Activated T-cell treated with anti-CD3 and anti-CD28 coated beads, Interleukin-2, amount 50 U/mL, for 72 hours (primary cell): ENCODE data around the gene RPTOR. TPM values are rescaled to one million over a fixed set of nuclear protein-coding genes. Genes with fewer than 3 reads are reported as not detected.

ENCODE experiments used
- ATAC-seq, 2 donors: fragments of 150-1000 bp; cut with Tn5 transposase; replicated peaks in 1 of 2; 2 replicates each; pipeline ENCODE4 v1.10.0; 2021; ENCODE audit warnings: moderate library complexity in 2 of 2, mild to moderate bottlenecking in 1 of 2
- DNase-seq, 2 donors: peaks; one replicate each; pipeline ENCODE4 v3.0.0; 2021 to 2022; ENCODE audit warnings: mixed read lengths in 1 of 2
- H3K27ac Mint-ChIP-seq: one replicate; pipeline ENCODE4 v1.8.0; 2022; ENCODE audit warnings: mild to moderate bottlenecking, moderate library complexity, mixed read lengths
- H3K27me3 Mint-ChIP-seq: one replicate; pipeline ENCODE4 v1.8.0; 2022; ENCODE audit warnings: low read depth, mixed read lengths
- H3K36me3 Mint-ChIP-seq, 2 donors: one replicate each; pipeline ENCODE4 v1.8.0; 2022; ENCODE audit warnings: mixed read lengths in 2 of 2, mild to moderate bottlenecking in 1 of 2; ENCODE audit not compliant: insufficient read depth in 2 of 2
- H3K4me1 Mint-ChIP-seq: one replicate; pipeline ENCODE4 v1.8.0; 2022; ENCODE audit warnings: low read depth, mixed read lengths
- H3K4me3 Mint-ChIP-seq, 2 donors: one replicate each; pipeline ENCODE4 v1.8.0; 2022; ENCODE audit warnings: mild to moderate bottlenecking in 2 of 2, mixed read lengths in 2 of 2, moderate library complexity in 2 of 2
- H3K9me3 Mint-ChIP-seq, 2 donors: one replicate each; pipeline ENCODE4 v1.8.0; 2022; ENCODE audit warnings: mixed read lengths in 2 of 2
- total RNA-seq, 2 donors: library from RNA; stranded (reverse); gene quantifications; one replicate each; pipeline ENCODE4 v1.2.3, GENCODE V29; 2022

The RPTOR gene
- total RNA-seq, 2 donors from 2014 or later = 50.8 to 62.0 TPM

DNA sequence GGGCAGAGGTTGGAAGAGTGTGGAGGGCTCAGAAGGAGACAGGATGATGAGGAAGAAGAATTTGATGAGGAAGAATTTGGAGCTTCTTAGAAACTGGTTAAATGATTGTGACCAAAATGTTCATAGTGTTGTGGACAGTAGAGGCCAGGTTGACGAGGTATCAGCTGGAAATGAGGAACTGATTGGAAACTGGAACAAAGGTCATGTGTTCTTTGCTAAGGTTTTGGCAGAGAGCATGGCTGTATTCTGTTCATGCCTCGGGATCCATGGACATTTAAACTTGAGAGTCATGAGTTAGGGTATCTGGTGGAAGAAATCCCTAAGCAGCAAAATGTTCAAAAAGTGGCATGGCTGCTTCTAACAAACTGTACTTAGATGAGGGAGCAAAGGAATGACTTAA is 466.3 kb downstream of the RPTOR start:
- peaks cover 8% of the 10 kb centered on the region in 2 donors for H3K36me3 Mint-ChIP-seq
- H3K4me1 Mint-ChIP-seq = no peaks in the 10 kb centered on the region
- no peak for DNase-seq
- H3K27me3 Mint-ChIP-seq = no peaks in the 10 kb centered on the region
- ATAC-seq = no peak
- H3K9me3 Mint-ChIP-seq = peaks cover 5 to 10% of the 10 kb centered on the region in 2 donors
- no peak overlapping the region for H3K4me3 Mint-ChIP-seq
- H3K27ac Mint-ChIP-seq = no peak overlapping the region

DNA sequence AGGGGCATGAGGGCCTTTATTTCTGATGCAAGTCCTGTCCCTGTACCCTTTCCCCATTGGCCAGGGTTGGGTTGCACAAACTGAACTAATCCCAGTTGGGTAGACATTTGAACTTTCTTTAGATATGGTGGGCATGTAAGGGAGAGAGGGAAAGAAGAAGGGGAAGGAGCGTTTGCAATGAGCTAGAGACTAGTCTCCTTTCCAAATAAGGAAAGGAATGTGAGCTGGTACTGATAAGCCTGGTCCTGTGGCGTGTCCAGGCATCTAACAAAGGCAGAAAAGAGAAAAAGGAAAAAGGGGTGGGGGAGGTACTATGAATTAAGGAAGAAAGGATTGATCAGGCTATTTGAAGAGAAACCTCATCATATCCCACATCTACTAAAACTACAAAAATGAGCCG is 467.3 kb downstream of the RPTOR start:
- Mint-ChIP-seq H3K27me3 (no peaks in the 10 kb centered on the region), H3K27ac (no peak overlapping the region), H3K4me3 (no peak overlapping the region), H3K9me3 (peaks cover 7 to 10% of the 10 kb centered on the region in 2 donors), H3K36me3 (peaks cover 10 to 16% of the 10 kb centered on the region in 2 donors), H3K4me1 (no peaks in the 10 kb centered on the region)
- DNase-seq (no peak), ATAC-seq (no peak)

GRCh38 chr17:81012574-81013447 is 468.2 kb downstream of the RPTOR start:
- ATAC-seq (no peak), DNase-seq (no peak)
- peaks cover 7 to 10% of the 10 kb centered on the region in 2 donors for H3K9me3 Mint-ChIP-seq
- H3K27me3 Mint-ChIP-seq = no peaks in the 10 kb centered on the region
- H3K4me1 Mint-ChIP-seq = peaks cover 4% of the 10 kb centered on the region
- H3K27ac Mint-ChIP-seq = peak overlapping the region; percentile 8
- H3K4me3 Mint-ChIP-seq = no peak overlapping the region
- H3K36me3 Mint-ChIP-seq = peaks cover 10 to 16% of the 10 kb centered on the region in 2 donors

DNA sequence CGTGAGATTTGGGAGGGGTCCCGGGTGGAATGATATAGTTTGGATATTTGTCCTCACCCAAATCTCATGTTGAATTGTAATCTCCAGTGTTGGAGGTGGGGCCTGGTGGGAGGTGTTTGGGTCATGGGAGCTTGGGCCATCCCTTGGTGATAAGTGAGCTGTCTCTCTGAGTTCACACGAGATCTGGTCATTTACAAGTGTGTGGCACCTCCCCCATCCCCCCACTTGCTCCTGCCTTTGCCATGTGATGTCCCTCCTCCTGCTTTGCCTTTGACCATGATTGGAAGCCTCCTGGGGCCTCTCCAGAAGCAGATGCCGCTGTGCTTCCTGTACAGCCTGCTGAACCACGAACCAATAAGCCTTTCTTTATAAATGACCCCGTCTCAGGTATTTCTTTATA is 469.0 kb downstream of the RPTOR start:
- ATAC-seq (no peak), DNase-seq (no peak)
- H3K27me3 Mint-ChIP-seq = no peaks in the 10 kb centered on the region
- no peak overlapping the region for H3K4me3 Mint-ChIP-seq
- H3K36me3 Mint-ChIP-seq = peaks cover 10 to 16% of the 10 kb centered on the region in 2 donors
- peaks cover 7 to 10% of the 10 kb centered on the region in 2 donors for H3K9me3 Mint-ChIP-seq
- peaks cover 12% of the 10 kb centered on the region for H3K4me1 Mint-ChIP-seq
- peak overlapping the region; percentile 8 for H3K27ac Mint-ChIP-seq

- peaks cover 7 to 10% of the 10 kb centered on the region in 2 donors for H3K9me3 Mint-ChIP-seq
- peaks cover 10 to 16% of the 10 kb centered on the region in 2 donors for H3K36me3 Mint-ChIP-seq
- ATAC-seq (no peak), DNase-seq (no peak)
- H3K27me3 Mint-ChIP-seq = no peaks in the 10 kb centered on the region
- H3K4me1 Mint-ChIP-seq = peaks cover 16% of the 10 kb centered on the region
- H3K4me3 Mint-ChIP-seq = no peak overlapping the region
- H3K27ac Mint-ChIP-seq = no peak overlapping the region
Measured at GRCh38 chr17:81015136-81015535, 470.5 kb downstream of the RPTOR start.

Other genes starting within 250 kb of the RPTOR start
- gene ENDOV, start 129.7 kb upstream of the RPTOR start, total RNA-seq = 10 to 100 TPM; 25.3 to 29.0 TPM
- gene NPTX1, start 68.2 kb upstream of the RPTOR start, total RNA-seq = 1 to 10 TPM in 1 of 2 donors, under 1 TPM in 1; 0.83 to 6.1 TPM